D721Med (cell line): ENCODE results near the gene DPP3.

Source experiments
- DNase-seq: peaks from one replicate; pipeline ENCODE4 v3.0.0; 2011; ENCODE audit warnings: low spot score; ENCODE audit not compliant: insufficient read length
- FAIRE-seq: peaks from 2 replicates; lab custom pipeline; 2011; peaks lifted over from hg19 to GRCh38; lab: Jason Lieb, UNC
- CTCF ChIP-seq: IDR thresholded peaks from 2 replicates; pipeline ENCODE4 v1.5.1; 2012; ENCODE audit warnings: mild to moderate bottlenecking, control low read depth; ENCODE audit not compliant: insufficient read depth; ENCODE audit errors: missing control alignments

DPP3 gene

GRCh38 chr11:66491315-66491935 lies 11.2 kb downstream of the DPP3 start:
- FAIRE-seq, result no peak
- no peak for DNase-seq
- peak; percentile 24 for TF ChIP-seq CTCF

- FAIRE-seq, result peak; percentile 16
- no peak for TF ChIP-seq CTCF
- DNase-seq, result peak; percentile 99
Observed at GRCh38 chr11:66492161-66492865, 12.1 kb downstream of the DPP3 start.

- DNase-seq, result no peak
- no peak for FAIRE-seq
- no peak for TF ChIP-seq CTCF
Observed at GRCh38 chr11:66493130-66493529, 12.9 kb downstream of the DPP3 start.

- no peak for FAIRE-seq
- no peak for DNase-seq
Observed at GRCh38 chr11:66494458-66494857, 14.2 kb downstream of the DPP3 start.

DNA sequence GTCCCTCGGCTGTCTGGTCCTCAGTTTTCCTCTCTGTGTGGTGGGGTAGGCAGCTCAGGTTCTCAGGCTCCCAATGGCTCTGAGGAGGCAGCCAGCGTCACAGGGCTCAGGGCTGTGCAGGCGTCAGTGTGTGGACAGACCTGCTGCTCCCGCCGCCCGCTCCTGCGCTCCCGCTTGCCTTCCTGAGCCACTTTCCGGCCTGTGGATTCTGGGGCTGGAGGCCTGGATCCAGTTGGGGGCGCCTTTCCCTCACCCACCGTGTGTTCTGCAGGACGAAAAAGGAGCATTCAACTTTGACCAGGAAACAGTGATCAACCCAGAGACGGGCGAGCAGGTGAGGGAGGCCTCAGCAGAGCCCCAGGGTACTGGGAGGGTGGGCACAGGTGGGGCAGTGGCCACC lies 14.7 kb downstream of the DPP3 start:
- no peak for TF ChIP-seq CTCF
- no peak for DNase-seq
- FAIRE-seq, result no peak

More at GRCh38 chr11:66494458-66494857, 14.2 kb downstream of the DPP3 start:
- no peak for TF ChIP-seq CTCF

GRCh38 chr11:66495401-66495854 lies 15.2 kb downstream of the DPP3 start:
- TF ChIP-seq CTCF, result peak; percentile 13
- no peak for FAIRE-seq
- no peak for DNase-seq

DNA sequence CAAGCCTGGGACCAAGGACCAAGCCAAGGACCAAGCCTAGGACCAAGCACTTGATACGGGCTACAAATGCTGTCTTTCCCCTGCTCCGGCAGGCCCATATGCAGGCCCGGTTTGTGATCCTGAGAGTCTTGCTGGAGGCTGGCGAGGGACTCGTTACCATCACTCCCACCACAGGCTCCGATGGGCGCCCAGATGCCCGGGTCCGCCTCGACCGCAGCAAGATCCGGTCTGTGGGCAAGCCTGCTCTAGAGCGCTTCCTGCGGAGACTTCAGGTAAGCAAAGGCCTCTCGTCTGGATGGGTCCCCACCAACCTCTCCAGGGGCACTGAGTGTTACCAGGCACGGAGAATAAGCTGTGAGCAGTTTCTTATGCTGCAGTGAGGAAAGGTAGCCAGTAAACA lies 17.0 kb downstream of the DPP3 start:
- FAIRE-seq (no peak), DNase-seq (no peak)
- no peak for TF ChIP-seq CTCF
